Lower leg skin (tissue), 3 donors: ENCODE measurements around the gene SCGB1D1.

ENCODE experiments used
- CTCF ChIP-seq, 3 donors: fragments of 450-650 bp; IDR thresholded peaks; one replicate each; pipeline ENCODE4 v1.5.1; 2016; ENCODE audit warnings: antibody characterized with exemption in 3 of 3, mild to moderate bottlenecking in 3 of 3, moderate library complexity in 2 of 3
- POLR2A ChIP-seq, 2 donors: fragments of 450-650 bp; IDR thresholded peaks; one replicate each; pipeline ENCODE4 v1.6.1; 2016 to 2017; ENCODE audit warnings: antibody characterized with exemption in 2 of 2, mild to moderate bottlenecking in 1 of 2, moderate library complexity in 1 of 2

GRCh38 chr11:62233730-62234129 lies 43.7 kb downstream of the SCGB1D1 start:
- TF ChIP-seq CTCF (IDR thresholded peaks at IDR 0.05) (no peak), POLR2A (IDR thresholded peaks at IDR 0.05) (no peak)
